ENCODE results near the gene GALNT14. TPM values are rescaled to one million over a fixed set of nuclear protein-coding genes. Genes with fewer than 3 reads are reported as not detected.
"Not testable (repeated sequence)": the region's sequence is repeated elsewhere in the genome, so short reads cannot be mapped to it uniquely, and the experiment has no call there.

GALNT14 gene
- total RNA-seq, 2 donors from 2014 or later, result 0.15 to 1.0 TPM

DNA sequence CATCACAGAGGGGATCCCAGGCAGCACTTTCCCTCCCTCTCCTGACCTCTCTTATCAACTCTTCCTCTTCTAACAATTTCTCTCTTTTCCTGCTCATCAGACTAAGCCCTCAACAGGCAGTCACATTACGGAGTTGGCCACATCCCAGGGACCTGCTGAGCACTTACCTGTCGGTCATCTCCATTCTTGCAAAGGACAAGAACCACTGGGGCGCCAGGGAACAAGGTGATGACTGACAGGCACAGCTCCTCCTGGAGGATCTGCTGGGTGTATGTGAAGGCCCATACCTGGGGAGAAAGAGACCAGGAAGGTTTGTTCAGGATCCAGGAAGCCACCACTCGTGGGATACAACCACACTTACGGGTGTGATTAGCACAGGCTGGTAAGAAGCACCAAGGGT, 226.2 kb downstream of the GALNT14 start:
- TF ChIP-seq, protein P1, sequence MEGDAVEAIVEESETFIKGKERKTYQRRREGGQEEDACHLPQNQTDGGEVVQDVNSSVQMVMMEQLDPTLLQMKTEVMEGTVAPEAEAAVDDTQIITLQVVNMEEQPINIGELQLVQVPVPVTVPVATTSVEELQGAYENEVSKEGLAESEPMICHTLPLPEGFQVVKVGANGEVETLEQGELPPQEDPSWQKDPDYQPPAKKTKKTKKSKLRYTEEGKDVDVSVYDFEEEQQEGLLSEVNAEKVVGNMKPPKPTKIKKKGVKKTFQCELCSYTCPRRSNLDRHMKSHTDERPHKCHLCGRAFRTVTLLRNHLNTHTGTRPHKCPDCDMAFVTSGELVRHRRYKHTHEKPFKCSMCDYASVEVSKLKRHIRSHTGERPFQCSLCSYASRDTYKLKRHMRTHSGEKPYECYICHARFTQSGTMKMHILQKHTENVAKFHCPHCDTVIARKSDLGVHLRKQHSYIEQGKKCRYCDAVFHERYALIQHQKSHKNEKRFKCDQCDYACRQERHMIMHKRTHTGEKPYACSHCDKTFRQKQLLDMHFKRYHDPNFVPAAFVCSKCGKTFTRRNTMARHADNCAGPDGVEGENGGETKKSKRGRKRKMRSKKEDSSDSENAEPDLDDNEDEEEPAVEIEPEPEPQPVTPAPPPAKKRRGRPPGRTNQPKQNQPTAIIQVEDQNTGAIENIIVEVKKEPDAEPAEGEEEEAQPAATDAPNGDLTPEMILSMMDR (IDR thresholded peaks at IDR 0.05), result no peak
- H3K9me3 ChIP-seq, result no peaks in the 10 kb centered on the region
- no peaks in the 10 kb centered on the region for H3K4me1 ChIP-seq
- H3K27me3 ChIP-seq, result no peaks in the 10 kb centered on the region
- no peak overlapping the region for H3K27ac ChIP-seq
- H3K4me3 ChIP-seq, result no peak overlapping the region
- H3K36me3 ChIP-seq, result no peaks in the 10 kb centered on the region
- no peak for DNase-seq (ENCODE audit: low spot score)

DNA sequence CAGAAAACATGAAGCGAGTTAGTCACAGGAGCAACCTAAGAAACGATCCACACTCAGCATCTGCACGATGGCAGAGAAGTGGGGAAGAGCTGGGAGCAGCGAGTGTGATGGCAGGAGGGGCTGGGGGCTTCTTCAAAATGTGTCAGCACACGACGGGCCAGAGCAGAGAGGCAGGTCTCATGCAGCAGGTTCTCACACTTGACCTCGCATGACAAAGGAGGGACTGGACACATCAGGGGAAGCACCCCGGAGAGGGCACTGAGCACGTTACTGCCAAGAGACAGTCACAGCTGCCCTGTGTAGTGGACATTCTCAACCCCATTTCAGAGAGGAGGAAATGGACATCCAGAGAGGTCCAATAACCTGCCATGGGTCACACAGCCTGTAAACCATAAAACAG, 226.9 kb downstream of the GALNT14 start:
- TF ChIP-seq, protein P1 (IDR thresholded peaks at IDR 0.05), result no peak
- H3K4me3 ChIP-seq, result no peak overlapping the region
- H3K27me3 ChIP-seq, result no peaks in the 10 kb centered on the region
- no peaks in the 10 kb centered on the region for H3K4me1 ChIP-seq
- H3K36me3 ChIP-seq, result no peaks in the 10 kb centered on the region
- no peaks in the 10 kb centered on the region for H3K9me3 ChIP-seq
- no peak overlapping the region for H3K27ac ChIP-seq
- no peak for DNase-seq (ENCODE audit: low spot score)

DNA sequence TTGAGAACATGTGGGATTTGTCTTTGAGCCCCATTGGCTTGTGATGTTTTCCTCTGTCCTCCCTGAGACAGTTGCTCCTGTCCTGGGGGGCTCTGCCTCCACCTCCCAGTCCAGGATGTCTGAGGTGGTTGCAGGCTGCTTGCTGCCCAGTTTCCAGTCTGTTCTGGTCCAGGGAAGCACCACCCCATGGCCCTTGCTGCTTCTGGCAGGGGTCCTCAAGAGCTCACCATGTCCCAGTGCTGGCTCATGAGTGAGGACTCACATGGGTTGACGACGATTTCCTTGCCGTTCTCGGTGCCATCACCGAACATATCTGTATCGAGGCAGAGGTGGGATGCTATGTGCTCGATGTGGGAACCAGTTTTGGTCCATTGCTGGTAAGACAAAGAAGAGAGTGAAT, 227.6 kb downstream of the GALNT14 start:
- no peak for DNase-seq (ENCODE audit: low spot score)
- H3K27ac ChIP-seq, result no peak overlapping the region
- no peak overlapping the region for H3K4me3 ChIP-seq
- no peaks in the 10 kb centered on the region for H3K9me3 ChIP-seq
- H3K36me3 ChIP-seq, result no peaks in the 10 kb centered on the region
- H3K4me1 ChIP-seq, result no peaks in the 10 kb centered on the region
- TF ChIP-seq, protein P1 (IDR thresholded peaks at IDR 0.05), result no peak
- no peaks in the 10 kb centered on the region for H3K27me3 ChIP-seq

DNA sequence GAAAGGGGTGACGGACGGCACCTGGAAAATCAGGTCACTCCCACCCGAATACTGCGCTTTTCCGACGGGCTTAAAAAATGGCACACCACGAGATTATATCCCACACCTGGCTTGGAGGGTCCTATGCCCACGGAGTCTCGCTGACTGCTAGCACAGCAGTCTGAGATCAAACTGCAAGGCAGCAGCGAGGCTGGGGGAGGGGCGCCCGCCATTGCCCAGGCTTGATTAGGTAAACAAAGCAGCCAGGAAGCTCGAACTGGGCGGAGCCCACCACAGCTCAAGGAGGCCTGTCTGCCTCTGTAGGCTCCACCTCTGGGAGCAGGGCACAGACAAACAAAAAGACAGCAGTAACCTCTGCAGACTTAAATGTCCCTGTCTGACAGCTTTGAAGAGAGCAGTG, 233.8 kb downstream of the GALNT14 start:
- not testable (repeated sequence) for DNase-seq (ENCODE audit: low spot score); H3K4me1 ChIP-seq

DNA sequence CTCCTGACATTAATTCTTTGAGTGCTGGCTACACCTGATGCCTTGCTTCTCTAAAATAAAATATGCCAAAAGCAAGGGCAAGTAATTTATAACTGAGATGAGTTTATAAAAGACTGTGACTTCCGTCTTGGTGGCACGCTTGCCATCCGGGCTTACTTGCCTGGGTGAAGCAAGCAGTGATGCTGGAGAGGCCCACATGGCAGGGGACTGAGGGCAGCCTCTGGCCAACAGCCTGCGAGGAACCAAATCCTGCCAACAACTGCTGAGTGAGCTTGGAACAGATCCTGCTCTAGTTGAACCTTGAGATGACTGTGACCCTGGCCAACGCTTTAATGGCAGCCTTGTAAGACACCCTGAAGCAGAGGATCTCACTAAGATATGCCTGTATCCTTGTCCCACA, 234.9 kb downstream of the GALNT14 start:
- TF ChIP-seq, protein P1 (IDR thresholded peaks at IDR 0.05), result no peak
- H3K4me1 ChIP-seq, result no peaks in the 10 kb centered on the region
- no peak for DNase-seq (ENCODE audit: low spot score)
- no peaks in the 10 kb centered on the region for H3K27me3 ChIP-seq
- no peak overlapping the region for H3K4me3 ChIP-seq
- H3K9me3 ChIP-seq, result no peaks in the 10 kb centered on the region
- H3K27ac ChIP-seq, result no peak overlapping the region
- no peaks in the 10 kb centered on the region for H3K36me3 ChIP-seq

More for the DNA sequence above, 233.8 kb downstream of the GALNT14 start:
- H3K27ac ChIP-seq, H3K36me3 ChIP-seq, H3K27me3 ChIP-seq, H3K9me3 ChIP-seq, H3K4me3 ChIP-seq: not testable (repeated sequence)

DNA sequence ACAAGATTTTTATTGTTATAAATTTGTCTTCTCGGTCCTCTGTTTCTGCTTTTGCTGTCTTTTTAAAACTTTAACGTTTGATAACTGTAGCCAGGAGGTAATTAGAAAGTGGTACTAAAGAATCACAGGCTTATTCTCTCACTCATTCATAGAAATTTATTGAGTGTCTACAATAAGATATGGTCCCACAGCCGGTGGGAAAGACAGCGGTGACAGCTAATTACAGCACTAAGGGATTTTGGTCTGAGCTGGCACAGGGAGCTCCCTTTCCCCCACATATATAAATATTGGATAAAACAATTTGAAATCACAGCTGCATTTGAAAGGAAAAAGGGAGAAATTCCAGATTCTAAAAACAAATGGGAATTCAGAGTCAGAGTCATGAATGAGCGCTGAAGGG, 237.9 kb downstream of the GALNT14 start:
- Histone ChIP-seq H3K9me3 (no peaks in the 10 kb centered on the region), H3K4me3 (no peak overlapping the region), H3K27me3 (no peaks in the 10 kb centered on the region), H3K36me3 (no peaks in the 10 kb centered on the region), H3K27ac (no peak overlapping the region), H3K4me1 (no peaks in the 10 kb centered on the region)
- no peak for DNase-seq (ENCODE audit: low spot score)
- TF ChIP-seq, protein P1 (IDR thresholded peaks at IDR 0.05), result no peak

Measured in right atrium auricular region (tissue), 2 donors.